ENCODE measurements around the gene CHRM4. TPM values are rescaled to one million over a fixed set of nuclear protein-coding genes. Genes with fewer than 3 reads are reported as not detected.

Gene CHRM4
- total RNA-seq, 2 donors from 2014 or later: 4.3 to 4.8 TPM

- no peaks in the 10 kb centered on the region for H3K27me3 Mint-ChIP-seq
- peaks cover 74% of the 10 kb centered on the region for H3K4me1 Mint-ChIP-seq
- DNase-seq (peak; percentile 70 to 80 (median 77)), ATAC-seq (peak; percentile 74)
- no peaks in the 10 kb centered on the region for H3K36me3 Mint-ChIP-seq (ENCODE audit: low read depth)
- peak overlapping the region; percentile 95 for H3K27ac Mint-ChIP-seq
- H3K9me3 ChIP-seq (ENCODE audit: control insufficient read depth, low read length, poor library complexity, severe bottlenecking): no peaks in the 10 kb centered on the region
- H3K4me3 Mint-ChIP-seq: peak overlapping the region; percentile 90
Measured at GRCh38 chr11:46352063-46352841, 39.3 kb downstream of the CHRM4 start.

GRCh38 chr11:46351606-46352005, 40.0 kb downstream of the CHRM4 start:
- peaks cover 74% of the 10 kb centered on the region for H3K4me1 Mint-ChIP-seq
- no peaks in the 10 kb centered on the region for H3K27me3 Mint-ChIP-seq
- peak overlapping the region; percentile 95 for H3K27ac Mint-ChIP-seq
- H3K4me3 Mint-ChIP-seq: peak overlapping the region; percentile 90
- ATAC-seq (no peak), DNase-seq (no peak)
- H3K36me3 Mint-ChIP-seq (ENCODE audit: low read depth): peaks cover 3% of the 10 kb centered on the region
- no peaks in the 10 kb centered on the region for H3K9me3 ChIP-seq (ENCODE audit: control insufficient read depth, low read length, poor library complexity, severe bottlenecking)

GRCh38 chr11:46351148-46351547, 40.4 kb downstream of the CHRM4 start:
- H3K27ac Mint-ChIP-seq: peak overlapping the region; percentile 95
- H3K36me3 Mint-ChIP-seq (ENCODE audit: low read depth): peaks cover 6% of the 10 kb centered on the region
- H3K27me3 Mint-ChIP-seq: no peaks in the 10 kb centered on the region
- no peak for ATAC-seq
- peaks cover 74% of the 10 kb centered on the region for H3K4me1 Mint-ChIP-seq
- peak overlapping the region; percentile 90 for H3K4me3 Mint-ChIP-seq
- no peaks in the 10 kb centered on the region for H3K9me3 ChIP-seq (ENCODE audit: control insufficient read depth, low read length, poor library complexity, severe bottlenecking)
- DNase-seq: no peak

GRCh38 chr11:46350695-46351094, 40.9 kb downstream of the CHRM4 start:
- Mint-ChIP-seq H3K27ac (peak overlapping the region; percentile 95), H3K4me3 (peak overlapping the region; percentile 90), H3K27me3 (no peaks in the 10 kb centered on the region), H3K4me1 (peaks cover 74% of the 10 kb centered on the region), H3K36me3 (ENCODE audit: low read depth) (peaks cover 6% of the 10 kb centered on the region)
- ATAC-seq: no peak
- no peaks in the 10 kb centered on the region for H3K9me3 ChIP-seq (ENCODE audit: control insufficient read depth, low read length, poor library complexity, severe bottlenecking)
- no peak for DNase-seq

- peak overlapping the region; percentile 92 for H3K27ac Mint-ChIP-seq
- DNase-seq (no peak), ATAC-seq (peak; percentile 28)
- H3K27me3 Mint-ChIP-seq: no peaks in the 10 kb centered on the region
- peaks cover 6% of the 10 kb centered on the region for H3K36me3 Mint-ChIP-seq (ENCODE audit: low read depth)
- peak overlapping the region; percentile 97 for H3K4me3 Mint-ChIP-seq
- no peaks in the 10 kb centered on the region for H3K9me3 ChIP-seq (ENCODE audit: control insufficient read depth, low read length, poor library complexity, severe bottlenecking)
- peaks cover 74% of the 10 kb centered on the region for H3K4me1 Mint-ChIP-seq
Measured at GRCh38 chr11:46348566-46349401, 42.8 kb downstream of the CHRM4 start.

GRCh38 chr11:46347637-46348311, 43.8 kb downstream of the CHRM4 start:
- H3K27me3 Mint-ChIP-seq: no peaks in the 10 kb centered on the region
- H3K36me3 Mint-ChIP-seq (ENCODE audit: low read depth): peaks cover 6% of the 10 kb centered on the region
- DNase-seq (no peak), ATAC-seq (no peak)
- H3K27ac Mint-ChIP-seq: peak overlapping the region; percentile 92
- no peaks in the 10 kb centered on the region for H3K9me3 ChIP-seq (ENCODE audit: control insufficient read depth, low read length, poor library complexity, severe bottlenecking)
- peak overlapping the region; percentile 97 for H3K4me3 Mint-ChIP-seq
- peaks cover 72% of the 10 kb centered on the region for H3K4me1 Mint-ChIP-seq

GRCh38 chr11:46346886-46347636, 44.5 kb downstream of the CHRM4 start, which contains the start of gene DGKZ:
Gene DGKZ (plus strand): TSS chr11:46347463. CDS start chr11:46347660, 197 bp downstream.
- peaks cover 6% of the 10 kb centered on the region for H3K36me3 Mint-ChIP-seq (ENCODE audit: low read depth)
- H3K4me3 Mint-ChIP-seq: peak within 1 kb of the TSS; percentile 99
- no peaks in the 10 kb centered on the region for H3K27me3 Mint-ChIP-seq
- H3K9me3 ChIP-seq (ENCODE audit: control insufficient read depth, low read length, poor library complexity, severe bottlenecking): no peaks in the 10 kb centered on the region
- peak within 1 kb of the TSS; percentile 96 for H3K27ac Mint-ChIP-seq
- DNase-seq: peak; percentile 94 to 97 (median 95)
- ATAC-seq: peak; percentile 87
- peaks cover 71% of the 10 kb centered on the region for H3K4me1 Mint-ChIP-seq

GRCh38 chr11:46345881-46346484, 45.6 kb downstream of the CHRM4 start:
- no peaks in the 10 kb centered on the region for H3K9me3 ChIP-seq (ENCODE audit: control insufficient read depth, low read length, poor library complexity, severe bottlenecking)
- peak overlapping the region; percentile 96 for H3K27ac Mint-ChIP-seq
- H3K36me3 Mint-ChIP-seq (ENCODE audit: low read depth): peaks cover 6% of the 10 kb centered on the region
- ATAC-seq (no peak), DNase-seq (no peak)
- peaks cover 74% of the 10 kb centered on the region for H3K4me1 Mint-ChIP-seq
- peak overlapping the region; percentile 99 for H3K4me3 Mint-ChIP-seq
- no peaks in the 10 kb centered on the region for H3K27me3 Mint-ChIP-seq

- DNase-seq (no peak), ATAC-seq (no peak)
- Mint-ChIP-seq H3K4me3 (peak overlapping the region; percentile 99), H3K4me1 (peaks cover 67% of the 10 kb centered on the region), H3K36me3 (ENCODE audit: low read depth) (peaks cover 6% of the 10 kb centered on the region), H3K27ac (peak overlapping the region; percentile 60), H3K27me3 (no peaks in the 10 kb centered on the region)
- no peaks in the 10 kb centered on the region for H3K9me3 ChIP-seq (ENCODE audit: control insufficient read depth, low read length, poor library complexity, severe bottlenecking)
Measured at GRCh38 chr11:46345131-46345597, 46.4 kb downstream of the CHRM4 start.

GRCh38 chr11:46343520-46343919, 48.1 kb downstream of the CHRM4 start:
- Mint-ChIP-seq H3K27me3 (no peaks in the 10 kb centered on the region), H3K4me3 (no peak overlapping the region), H3K36me3 (ENCODE audit: low read depth) (peaks cover 6% of the 10 kb centered on the region), H3K27ac (peak overlapping the region; percentile 92), H3K4me1 (peaks cover 57% of the 10 kb centered on the region)
- H3K9me3 ChIP-seq (ENCODE audit: control insufficient read depth, low read length, poor library complexity, severe bottlenecking): no peaks in the 10 kb centered on the region
- ATAC-seq (no peak), DNase-seq (no peak)

- Mint-ChIP-seq H3K27me3 (no peaks in the 10 kb centered on the region), H3K4me1 (peaks cover 54% of the 10 kb centered on the region), H3K4me3 (peak overlapping the region; percentile 36), H3K36me3 (ENCODE audit: low read depth) (peaks cover 6% of the 10 kb centered on the region), H3K27ac (peak overlapping the region; percentile 92)
- H3K9me3 ChIP-seq (ENCODE audit: control insufficient read depth, low read length, poor library complexity, severe bottlenecking): no peaks in the 10 kb centered on the region
- ATAC-seq (no peak), DNase-seq (no peak)
Measured at GRCh38 chr11:46342239-46342638, 49.3 kb downstream of the CHRM4 start.

GRCh38 chr11:46341454-46341853, 50.1 kb downstream of the CHRM4 start:
- ATAC-seq (no peak), DNase-seq (no peak)
- peaks cover 2% of the 10 kb centered on the region for H3K36me3 Mint-ChIP-seq (ENCODE audit: low read depth)
- H3K27me3 Mint-ChIP-seq: no peaks in the 10 kb centered on the region
- H3K9me3 ChIP-seq (ENCODE audit: control insufficient read depth, low read length, poor library complexity, severe bottlenecking): no peaks in the 10 kb centered on the region
- peaks cover 48% of the 10 kb centered on the region for H3K4me1 Mint-ChIP-seq
- H3K4me3 Mint-ChIP-seq: no peak overlapping the region
- H3K27ac Mint-ChIP-seq: peak overlapping the region; percentile 92

Measured in T-helper 17 cell (primary cell).